Dermis blood vessel endothelial cell (primary cell): ENCODE results near the gene SCRN2. TPM values are rescaled to one million over a fixed set of nuclear protein-coding genes. Genes with fewer than 3 reads are reported as not detected.

ENCODE experiments used
- DNase-seq: peaks from one replicate; pipeline ENCODE4 v3.0.0; 2010
- total RNA-seq: library from RNA; depleted of rRNA; stranded (reverse); fragments of >200 nt; gene quantifications from 2 replicates; pipeline ENCODE4 v1.2.3, GENCODE V29; 2014

SCRN2 gene
- total RNA-seq, 1 donor from 2014 or later = 74.2 TPM

- DNase-seq = no peak
These were observed 30.0 kb upstream of the SCRN2 start for GRCh38 chr17:47871048-47871447.

GRCh38 chr17:47870056-47870455 is 29.0 kb upstream of the SCRN2 start:
- no peak for DNase-seq

GRCh38 chr17:47869114-47869513 is 28.0 kb upstream of the SCRN2 start:
- DNase-seq = no peak

DNA sequence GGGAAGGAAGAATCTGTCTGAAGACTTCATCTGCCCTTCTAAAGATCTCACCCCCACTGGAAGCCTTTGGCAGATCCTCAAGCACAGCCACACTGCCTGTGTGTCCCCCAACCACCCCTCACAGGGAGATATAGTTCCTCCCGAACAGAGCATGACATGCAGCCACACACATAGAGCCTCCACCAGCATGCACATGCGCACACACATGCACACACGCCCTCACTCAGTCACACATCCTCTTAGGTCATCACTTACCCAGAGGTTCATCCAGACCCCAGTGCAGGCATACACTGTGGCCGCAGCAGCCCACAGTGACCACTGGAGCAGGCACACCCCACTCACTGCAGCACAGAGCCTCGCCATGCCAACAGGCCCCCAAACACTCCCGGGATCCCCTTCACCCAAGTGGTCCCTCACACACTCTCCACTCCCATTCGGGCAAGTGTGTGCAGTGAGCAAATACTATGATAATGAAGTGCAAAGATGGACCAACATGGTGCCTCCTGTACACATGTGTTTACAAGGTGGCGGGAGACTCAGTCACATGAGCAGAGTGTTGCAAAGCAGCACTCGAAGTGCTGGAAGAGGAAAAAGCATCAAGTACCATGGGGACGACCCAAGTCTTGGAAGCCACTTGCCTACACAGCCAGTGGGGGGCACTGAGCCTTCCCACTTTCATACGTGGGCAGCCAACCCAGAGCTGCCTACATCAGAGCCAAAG is 26.9 kb upstream of the SCRN2 start:
- no peak for DNase-seq

DNA sequence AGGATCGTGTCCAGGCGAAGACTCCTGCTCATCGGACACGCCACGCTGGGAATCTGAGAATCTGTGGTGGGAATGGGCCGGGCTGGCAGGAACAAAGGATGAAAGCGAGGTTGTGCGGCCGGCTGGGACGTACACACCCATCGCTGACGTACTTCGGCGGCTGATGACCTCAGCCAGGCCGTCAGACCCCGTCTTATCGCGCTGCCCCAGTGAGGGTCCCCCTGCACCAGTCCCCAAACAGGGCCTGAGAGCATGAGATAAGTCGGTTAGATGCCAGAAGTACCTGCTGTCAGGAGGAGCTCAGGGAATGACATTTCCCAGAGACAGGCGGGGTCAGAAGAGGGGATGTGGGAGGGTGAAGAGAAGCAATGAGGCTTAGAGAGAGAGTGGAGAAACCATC is 25.9 kb upstream of the SCRN2 start:
- no peak for DNase-seq

- DNase-seq = no peak
These were observed 23.7 kb upstream of the SCRN2 start for GRCh38 chr17:47864791-47865216.

DNA sequence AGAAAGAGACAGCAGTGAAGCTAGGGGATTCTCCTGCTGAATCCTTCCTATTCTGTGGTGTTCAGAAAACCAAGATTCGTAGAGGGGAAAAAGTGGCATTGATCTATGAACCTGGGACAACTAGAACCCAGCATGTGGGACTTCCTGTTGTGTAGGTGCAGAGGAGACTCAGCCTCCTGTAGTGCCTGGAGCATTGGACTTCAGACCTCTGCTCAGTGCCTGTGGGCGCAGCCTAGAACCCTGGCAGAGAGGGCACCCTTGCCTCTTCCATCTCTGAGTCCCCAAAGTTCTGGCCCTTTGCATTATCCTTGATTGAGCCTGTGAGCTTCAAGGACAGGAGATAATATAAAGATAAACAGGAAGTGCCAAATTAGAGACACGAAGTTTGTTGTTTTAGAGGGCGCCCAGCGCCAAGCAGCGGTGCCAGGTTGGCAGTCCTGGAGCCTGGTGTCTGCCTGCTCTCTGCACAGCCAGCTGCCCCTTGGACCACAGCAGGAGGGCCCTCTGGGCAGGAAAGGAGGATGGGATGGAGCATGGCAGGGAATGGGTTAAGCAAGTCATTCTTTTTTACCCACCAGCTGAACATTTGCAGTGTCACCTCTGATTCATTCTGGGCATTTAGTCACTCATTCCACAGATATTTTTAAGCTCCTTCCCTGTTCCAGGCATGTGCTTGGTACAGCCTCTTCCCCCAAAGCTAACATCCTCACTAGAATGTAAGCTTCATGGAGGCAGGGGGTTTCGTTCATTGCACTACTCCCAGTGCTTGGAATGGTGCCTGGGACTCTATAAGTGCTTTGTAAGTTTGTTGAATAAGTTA is 21.8 kb upstream of the SCRN2 start:
- peak; percentile 47 for DNase-seq

GRCh38 chr17:47860386-47860785 is 19.3 kb upstream of the SCRN2 start:
- no peak for DNase-seq

GRCh38 chr17:47857551-47858455 is 16.7 kb upstream of the SCRN2 start:
- no peak for DNase-seq

- no peak for DNase-seq
These were observed 15.8 kb upstream of the SCRN2 start for GRCh38 chr17:47856830-47857229.

GRCh38 chr17:47855737-47856136 is 14.7 kb upstream of the SCRN2 start:
- DNase-seq = peak; percentile 58

- DNase-seq = no peak
These were observed 12.5 kb upstream of the SCRN2 start for GRCh38 chr17:47853616-47854015.

DNA sequence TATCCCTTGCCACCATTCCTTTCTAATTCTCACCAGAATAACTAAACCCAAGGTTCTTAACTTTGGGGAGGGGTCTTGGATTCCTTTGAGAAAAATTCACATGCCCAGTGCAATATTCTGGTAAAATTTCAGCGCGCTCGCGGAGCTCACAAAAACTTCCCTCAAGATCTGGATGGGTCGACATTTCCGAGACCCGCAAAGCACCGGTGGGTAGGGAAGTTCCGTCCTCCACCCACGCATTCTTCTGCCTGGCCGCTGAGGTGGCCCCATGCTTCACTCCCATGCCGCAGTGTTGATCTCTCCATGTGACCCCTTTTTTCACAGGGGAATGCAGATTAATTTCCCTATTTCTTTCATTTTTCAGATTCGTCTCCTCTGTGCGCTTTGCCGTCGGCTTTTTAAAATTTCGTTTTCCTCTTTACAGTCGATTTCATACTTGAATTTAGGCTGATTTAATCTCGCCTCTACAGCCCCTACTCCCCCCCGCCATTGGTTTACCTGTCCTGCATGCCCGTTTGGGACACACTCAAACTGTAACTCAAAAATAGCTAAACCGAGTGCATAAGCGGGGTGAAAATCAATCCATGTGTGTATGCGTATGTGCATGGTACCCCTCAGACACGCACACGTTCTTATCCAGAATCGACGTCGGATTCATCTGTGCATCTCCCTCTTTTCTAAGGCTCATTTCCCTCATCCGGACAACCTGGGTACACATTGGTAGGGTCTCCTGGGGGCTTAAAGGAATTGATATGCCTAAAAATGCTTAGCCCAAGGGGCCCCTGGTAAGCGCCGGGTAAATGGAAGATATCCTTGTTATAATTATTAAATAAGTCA is 11.3 kb upstream of the SCRN2 start:
- DNase-seq = no peak

- no peak for DNase-seq
These were observed 10.7 kb upstream of the SCRN2 start for GRCh38 chr17:47851764-47852112.

DNA sequence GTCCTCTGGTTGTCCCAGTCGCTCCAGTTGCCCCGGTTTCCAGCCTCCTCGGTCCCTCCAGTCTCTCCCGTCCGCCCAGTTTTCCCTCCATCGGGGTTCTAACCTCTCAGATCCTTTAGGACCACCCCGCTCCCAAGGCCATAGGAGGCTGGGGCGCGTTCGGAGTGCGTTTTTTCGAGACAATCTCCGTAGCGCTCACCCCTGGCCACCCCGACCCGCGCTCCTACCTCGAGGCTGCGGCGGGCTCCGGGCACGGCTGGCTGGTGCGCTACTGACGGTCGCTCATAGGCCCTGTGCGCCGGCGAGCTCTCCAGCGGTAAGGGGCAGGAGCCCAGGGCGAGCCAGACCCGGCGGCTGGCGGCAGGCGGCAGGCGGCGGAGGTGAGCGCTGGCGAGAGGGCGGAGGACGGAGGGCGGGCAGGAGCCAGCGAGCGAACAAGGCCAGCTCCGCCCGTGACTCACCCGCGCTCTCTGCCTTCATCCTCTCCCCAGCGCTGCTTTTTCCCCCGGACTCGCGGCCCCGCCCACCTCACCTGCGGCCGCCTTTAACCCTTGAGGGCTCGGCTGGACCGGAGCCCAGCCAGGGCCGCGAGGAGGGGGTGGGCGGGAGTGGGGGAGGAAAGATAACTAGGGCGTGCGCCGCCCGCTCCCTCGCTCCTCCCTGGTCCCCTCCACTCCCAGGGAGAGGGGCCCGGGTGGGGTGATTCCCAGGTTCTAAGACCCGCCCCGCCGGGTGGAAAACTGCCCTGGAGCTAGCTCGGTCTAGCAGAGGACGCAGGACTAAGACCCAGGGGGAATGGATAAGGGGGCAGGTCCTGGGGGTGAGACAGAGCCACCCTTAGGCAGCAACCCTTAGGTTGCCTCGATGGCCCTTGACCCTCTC is 9.9 kb upstream of the SCRN2 start, which contains the start of gene SP6:
Gene SP6, minus strand, starts transcription at position 472 of the 882 bp plus-strand sequence. CDS start 2,734 bp downstream, outside the sequence.
- DNase-seq = peak; percentile 78

- no peak for DNase-seq
These were observed 9.3 kb upstream of the SCRN2 start for GRCh38 chr17:47850373-47850691.

GRCh38 chr17:47848198-47848513 is 7.1 kb upstream of the SCRN2 start:
- DNase-seq = no peak

GRCh38 chr17:47847341-47848197 is 6.5 kb upstream of the SCRN2 start:
- no peak for DNase-seq

- no peak for DNase-seq
These were observed 5.8 kb upstream of the SCRN2 start for GRCh38 chr17:47846716-47847340.

DNA sequence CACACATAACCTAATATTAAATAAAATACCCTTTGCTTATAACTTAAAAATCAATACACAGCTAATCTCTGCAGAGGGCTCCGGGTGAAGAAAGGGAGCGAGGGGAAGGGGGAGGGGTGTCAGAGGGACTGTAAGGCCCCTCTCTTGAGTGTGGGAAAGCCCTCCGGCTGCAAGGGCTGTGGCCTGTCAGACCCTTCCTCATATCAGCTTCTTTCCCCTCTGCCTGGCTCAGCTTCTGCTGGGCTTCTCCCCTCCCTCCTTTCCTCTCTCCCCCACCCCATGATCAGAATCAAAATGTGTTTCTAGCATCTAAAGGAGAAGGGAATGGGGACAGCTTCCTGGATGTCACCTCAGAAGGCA is 4.6 kb upstream of the SCRN2 start:
- no peak for DNase-seq
